Large intestine (tissue), 3 donors: Measurements from ENCODE around the gene CYP26B1. TPM values are rescaled to one million over a fixed set of nuclear protein-coding genes. Genes with fewer than 3 reads are reported as not detected.

ENCODE experiments used
- DNase-seq, 2 donors: peaks; one replicate each; pipeline versions ENCODE4 v3.0.0 to v3.0.0-alpha.2; 2013
- H3K27ac ChIP-seq: one replicate; pipeline ENCODE4 v1.5.1; 2013; ENCODE audit warnings: low read length
- H3K27me3 ChIP-seq: 2 replicates; pipeline ENCODE4 v1.6.1; 2013; ENCODE audit warnings: low read length; ENCODE audit not compliant: control insufficient read depth, insufficient read depth
- H3K36me3 ChIP-seq: 2 replicates; pipeline ENCODE4 v1.6.1; 2013; ENCODE audit warnings: low read length; ENCODE audit not compliant: control insufficient read depth, insufficient read depth
- H3K4me1 ChIP-seq: one replicate; pipeline ENCODE4 v1.6.1; 2013; ENCODE audit warnings: low read length; ENCODE audit not compliant: control insufficient read depth, insufficient read depth
- H3K4me3 ChIP-seq: one replicate; pipeline ENCODE4 v1.5.1; 2013; ENCODE audit warnings: low read length
- H3K9me3 ChIP-seq: one replicate; pipeline ENCODE4 v1.6.1; 2013; ENCODE audit warnings: mild to moderate bottlenecking, low read depth, low read length, moderate library complexity; ENCODE audit not compliant: control insufficient read depth
- whole genome bisulfite sequencing: methylation state at CpG from one replicate; pipeline ENCODE4 v1.1.5; 2013; ENCODE audit warnings: low lambda C conversion rate; ENCODE audit not compliant: insufficient coverage; 5-methylcytosine and 5-hydroxymethylcytosine counted together
- polyA plus RNA-seq: library from polyadenylated mRNA; unstranded; fragments of 120-200 nt; gene quantifications from one replicate; pipeline ENCODE4 v1.2.1, GENCODE V29; 2013

CYP26B1 gene
- polyA plus RNA-seq, 1 donor: 6.1 TPM

DNA sequence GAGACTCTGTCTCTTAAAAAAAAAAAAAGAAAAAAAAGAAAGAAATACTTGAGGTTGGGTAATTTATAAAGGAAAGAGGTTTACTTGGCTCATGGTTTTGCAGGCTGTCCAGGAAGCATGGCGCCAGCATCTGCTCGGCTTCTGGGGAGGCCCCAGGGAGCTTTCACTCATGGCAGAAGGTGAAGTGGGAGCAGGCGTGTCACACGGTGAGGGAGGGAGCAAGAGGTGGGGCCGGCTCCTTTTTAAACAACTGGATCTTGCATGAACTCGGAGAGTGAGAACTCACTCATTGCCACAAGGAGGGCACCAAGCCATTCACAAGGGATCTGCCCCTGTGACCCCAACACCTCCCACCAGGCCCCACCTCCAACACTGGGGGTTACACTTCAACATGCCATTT lies 30.6 kb downstream of the CYP26B1 start:
- no CpG with 5 or more reads among the region's 6 CpGs for WGBS
- no peak overlapping the region for H3K4me3 ChIP-seq
- H3K36me3 ChIP-seq: no peaks in the 10 kb centered on the region
- no peaks in the 10 kb centered on the region for H3K9me3 ChIP-seq
- no peaks in the 10 kb centered on the region for H3K4me1 ChIP-seq
- H3K27ac ChIP-seq: no peak overlapping the region
- no peak for DNase-seq
- peaks cover 6% of the 10 kb centered on the region for H3K27me3 ChIP-seq

DNA sequence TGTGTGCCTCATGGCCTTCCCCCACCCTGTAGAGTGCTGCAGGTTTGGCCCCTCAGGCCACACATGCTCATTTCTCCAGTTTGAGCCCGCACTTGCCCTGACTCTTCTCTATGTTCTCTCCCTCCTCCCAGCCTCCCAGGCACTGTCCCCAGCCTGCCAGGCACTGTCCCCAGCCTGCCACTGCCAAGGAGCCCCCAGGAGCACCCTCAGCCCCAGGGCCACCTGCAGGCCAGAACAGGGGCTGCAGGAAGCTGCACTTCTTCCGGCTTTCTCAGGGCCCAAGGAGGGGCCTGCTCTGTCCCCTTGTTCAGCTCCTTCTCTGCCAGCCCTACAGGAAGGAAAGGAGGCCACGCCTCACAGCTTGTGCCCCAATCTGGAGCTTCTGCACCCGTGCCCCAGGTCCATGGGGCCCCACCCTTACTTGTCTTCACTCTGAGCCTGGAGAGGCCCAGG lies 31.6 kb downstream of the CYP26B1 start:
- Histone ChIP-seq H3K36me3 (no peaks in the 10 kb centered on the region), H3K27ac (no peak overlapping the region), H3K4me3 (no peak overlapping the region), H3K4me1 (no peaks in the 10 kb centered on the region), H3K9me3 (no peaks in the 10 kb centered on the region), H3K27me3 (peaks cover 2% of the 10 kb centered on the region)
- no peak for DNase-seq
- no CpG with 5 or more reads among the region's 4 CpGs for WGBS

DNA sequence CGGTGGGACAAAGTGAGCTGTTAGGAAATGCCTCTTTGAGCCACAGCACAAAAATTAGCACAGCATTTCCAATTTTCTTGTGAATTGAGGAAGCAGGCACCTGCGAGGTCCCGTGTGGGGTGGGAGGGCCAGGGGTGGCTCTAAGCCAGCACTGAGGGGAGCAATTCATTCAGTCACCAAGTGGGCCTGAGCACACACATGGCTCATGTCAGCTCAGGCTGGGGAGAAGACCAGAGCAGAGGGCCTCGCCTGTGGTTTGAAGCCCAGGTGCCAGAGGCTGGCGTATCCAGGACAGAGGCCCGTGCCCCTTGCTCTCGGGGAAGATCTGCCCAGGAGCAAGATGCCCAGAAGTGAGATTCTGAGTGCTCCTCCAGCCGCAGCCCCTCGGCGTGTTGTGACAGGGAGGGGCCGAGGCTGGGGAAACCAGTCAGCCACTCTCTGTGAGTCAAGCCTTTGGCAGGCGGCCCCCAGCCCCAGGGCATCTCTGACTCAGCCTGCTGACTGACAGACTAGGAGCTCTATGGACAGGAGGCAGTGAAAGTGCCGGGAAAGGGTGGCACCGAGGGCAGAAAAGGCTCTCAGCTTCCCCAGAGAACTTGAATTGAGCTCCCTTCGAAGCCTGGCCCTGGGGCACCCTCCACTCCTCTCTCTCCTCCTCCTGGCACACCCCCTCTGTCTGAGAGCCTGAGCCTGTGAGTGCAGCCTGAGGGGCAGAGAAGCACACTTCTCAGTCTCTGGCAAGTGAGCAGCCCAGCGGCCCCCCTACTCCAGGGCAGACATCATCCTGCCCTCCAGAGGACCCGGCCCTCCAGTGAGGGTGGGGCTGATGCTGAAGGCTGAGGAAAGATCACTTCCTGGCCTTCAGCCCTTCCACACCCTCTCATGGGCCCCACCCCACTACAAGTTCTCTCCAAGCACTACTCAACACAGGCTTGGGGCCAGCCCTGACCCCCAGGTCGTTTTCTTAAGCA lies 32.3 kb downstream of the CYP26B1 start:
- no peaks in the 10 kb centered on the region for H3K4me1 ChIP-seq
- DNase-seq: no peak
- no peaks in the 10 kb centered on the region for H3K36me3 ChIP-seq
- H3K27ac ChIP-seq: no peak overlapping the region
- no peaks in the 10 kb centered on the region for H3K9me3 ChIP-seq
- H3K27me3 ChIP-seq: peaks cover 2% of the 10 kb centered on the region
- H3K4me3 ChIP-seq: no peak overlapping the region
- WGBS: no CpG with 5 or more reads among the region's 18 CpGs

DNA sequence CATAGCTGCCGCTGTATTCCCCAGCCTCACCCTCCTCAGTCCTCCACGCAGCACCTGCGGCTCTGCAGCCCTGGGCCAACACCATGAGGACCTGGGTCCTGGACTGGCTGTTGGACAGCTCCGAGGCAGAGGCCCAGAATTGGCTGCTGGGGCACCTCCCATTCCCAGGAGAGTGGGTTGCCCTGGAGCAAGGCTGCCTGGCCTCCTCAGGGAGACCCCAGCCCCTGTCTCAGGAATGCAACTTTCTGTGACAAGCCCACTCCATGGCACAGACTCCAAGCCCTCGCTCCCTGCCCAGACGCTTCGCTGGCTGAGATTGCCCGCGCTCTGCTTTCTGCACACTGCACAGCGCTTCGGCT lies 33.0 kb downstream of the CYP26B1 start:
- H3K9me3 ChIP-seq: no peaks in the 10 kb centered on the region
- no CpG with 5 or more reads among the region's 11 CpGs for WGBS
- no peak for DNase-seq

DNA sequence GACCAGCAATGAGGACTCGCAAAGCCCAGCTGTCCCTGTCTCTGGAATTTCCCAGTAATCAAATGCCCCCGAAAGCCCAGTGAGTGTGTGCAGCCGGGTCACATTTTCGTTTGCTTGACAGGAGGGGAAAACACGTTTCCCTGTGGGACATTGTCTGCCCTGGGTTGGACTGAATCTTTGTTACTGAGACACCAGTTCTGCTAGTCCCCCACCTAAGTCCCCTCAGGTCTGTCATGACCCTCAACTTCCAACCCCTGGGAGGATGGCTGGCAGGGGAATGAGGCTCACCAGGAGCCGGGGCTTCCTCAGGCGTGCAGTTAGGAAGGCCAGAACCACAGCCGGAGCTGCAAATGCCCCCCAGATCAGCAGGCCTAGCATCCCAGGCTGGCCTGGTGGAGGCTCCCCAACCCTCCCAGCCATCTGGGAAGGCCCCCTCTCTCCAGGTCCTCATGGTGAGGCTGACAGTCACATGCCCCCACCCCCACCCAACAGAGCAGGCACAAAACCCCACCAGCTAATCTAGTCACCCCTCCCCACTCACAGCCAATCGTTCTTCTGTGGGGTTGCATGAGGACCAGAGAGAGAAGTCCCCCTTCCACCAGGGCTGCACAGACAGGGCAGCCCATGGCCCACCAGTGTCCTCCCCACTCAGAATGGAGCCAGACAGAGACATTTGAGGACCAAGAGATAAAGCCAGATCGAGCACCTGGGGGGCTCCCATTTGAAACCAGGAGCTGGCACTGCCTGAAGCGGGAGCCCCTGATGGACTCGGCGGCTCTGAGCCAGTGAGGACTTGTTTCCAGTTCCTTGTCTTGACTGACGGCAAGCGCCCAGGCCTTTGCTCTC lies 33.6 kb downstream of the CYP26B1 start:
- no peak overlapping the region for H3K4me3 ChIP-seq
- DNase-seq: no peak
- H3K36me3 ChIP-seq: no peaks in the 10 kb centered on the region
- H3K4me1 ChIP-seq: no peaks in the 10 kb centered on the region
- no CpG with 5 or more reads among the region's 15 CpGs for WGBS
- no peak overlapping the region for H3K27ac ChIP-seq
- H3K27me3 ChIP-seq: peaks cover 6% of the 10 kb centered on the region
- no peaks in the 10 kb centered on the region for H3K9me3 ChIP-seq

More for the DNA sequence above, 33.0 kb downstream of the CYP26B1 start:
- peaks cover 2% of the 10 kb centered on the region for H3K27me3 ChIP-seq
- H3K36me3 ChIP-seq: no peaks in the 10 kb centered on the region
- H3K4me3 ChIP-seq: no peak overlapping the region
- H3K27ac ChIP-seq: no peak overlapping the region
- no peaks in the 10 kb centered on the region for H3K4me1 ChIP-seq

DNA sequence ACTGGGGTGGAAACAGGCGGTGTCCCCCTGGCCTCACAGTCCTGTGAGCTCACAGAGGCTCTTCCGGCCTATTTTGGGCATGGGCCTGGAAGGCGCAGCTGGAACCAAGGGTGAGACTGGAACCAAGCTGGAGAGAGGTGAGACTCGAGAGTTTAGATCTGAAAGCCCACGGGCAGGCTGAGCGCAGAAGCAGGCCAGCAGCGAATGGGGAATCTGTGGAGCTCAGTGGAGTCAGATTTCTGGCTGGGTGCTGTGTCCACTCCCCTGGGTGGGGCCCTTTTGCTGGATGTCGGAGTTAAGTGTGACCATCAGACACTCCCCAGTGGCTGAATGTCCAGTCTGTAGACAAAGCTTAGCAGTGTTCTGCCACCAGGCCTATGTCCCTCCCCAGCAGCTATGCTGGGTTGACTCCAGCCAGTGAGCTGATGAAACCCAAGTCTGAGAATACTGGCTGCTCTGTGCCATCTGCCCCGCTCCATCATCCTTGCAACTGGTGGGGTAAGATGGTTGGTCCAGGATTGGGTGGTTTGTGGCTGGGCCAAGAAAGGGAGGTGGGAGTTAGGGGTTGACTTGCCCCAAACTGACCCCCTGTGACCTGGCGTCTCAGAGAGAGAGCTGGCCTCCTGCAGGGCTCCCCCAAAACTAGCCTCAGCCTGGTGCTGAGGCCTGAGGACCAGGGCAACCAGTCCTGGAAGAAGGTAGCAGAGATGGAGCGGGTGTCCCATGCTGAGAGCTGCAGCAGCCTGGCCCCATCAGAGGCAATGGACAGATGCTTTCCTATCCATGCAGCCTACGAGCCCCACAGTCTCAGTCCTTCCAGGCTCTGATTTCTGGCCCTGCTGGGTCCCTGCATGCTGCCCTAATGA lies 34.4 kb downstream of the CYP26B1 start:
- no peak overlapping the region for H3K27ac ChIP-seq
- 100% methylated on average over 1 of the region's 12 CpGs for whole genome bisulfite sequencing
- no peaks in the 10 kb centered on the region for H3K4me1 ChIP-seq
- H3K36me3 ChIP-seq: no peaks in the 10 kb centered on the region
- no peak overlapping the region for H3K4me3 ChIP-seq
- H3K9me3 ChIP-seq: no peaks in the 10 kb centered on the region
- peaks cover 5% of the 10 kb centered on the region for H3K27me3 ChIP-seq
- no peak for DNase-seq

DNA sequence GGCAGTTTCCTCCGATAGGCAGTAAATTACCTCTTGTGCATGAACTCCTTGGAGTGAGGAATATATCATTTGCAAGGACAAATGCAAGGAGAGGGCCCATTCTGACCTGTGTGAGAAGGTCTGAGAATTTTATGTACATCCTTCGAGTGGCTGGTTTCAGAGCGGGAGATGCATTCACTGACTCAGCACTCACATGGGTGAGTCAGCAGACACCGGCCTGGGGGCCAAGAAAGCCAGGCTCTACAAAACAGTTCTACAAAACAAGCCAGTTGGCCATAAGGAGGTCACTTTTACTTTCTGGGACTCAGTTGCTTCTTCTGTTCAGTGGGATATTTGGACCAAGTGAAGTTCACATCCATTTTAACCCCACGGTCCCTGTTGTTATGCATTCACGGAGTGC lies 35.3 kb downstream of the CYP26B1 start:
- H3K36me3 ChIP-seq: no peaks in the 10 kb centered on the region
- H3K27me3 ChIP-seq: peaks cover 5% of the 10 kb centered on the region
- no peak overlapping the region for H3K27ac ChIP-seq
- DNase-seq: no peak
- no peaks in the 10 kb centered on the region for H3K4me1 ChIP-seq
- no peak overlapping the region for H3K4me3 ChIP-seq
- H3K9me3 ChIP-seq: no peaks in the 10 kb centered on the region
- no CpG with 5 or more reads among the region's 6 CpGs for whole genome bisulfite sequencing

DNA sequence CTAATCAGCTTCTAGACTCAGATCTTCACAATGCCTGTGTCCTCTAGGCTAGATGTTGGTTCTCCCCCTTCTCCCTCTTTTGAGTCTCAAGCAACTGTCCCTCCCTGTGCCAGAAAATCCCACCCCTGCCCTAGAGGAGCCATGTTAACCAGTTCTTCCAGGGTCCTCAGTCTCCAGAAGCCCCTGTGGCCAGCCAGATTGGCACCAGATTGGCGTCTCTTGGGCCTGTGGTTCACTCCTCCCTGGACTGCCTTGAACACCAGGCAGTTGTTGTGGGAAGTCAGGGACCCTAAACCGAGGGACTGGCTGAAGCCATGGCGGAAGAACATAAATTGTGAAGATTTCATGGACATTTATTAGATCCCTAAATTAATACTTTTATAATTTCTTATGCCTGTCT lies 36.6 kb downstream of the CYP26B1 start:
- H3K4me3 ChIP-seq: no peak overlapping the region
- no peaks in the 10 kb centered on the region for H3K4me1 ChIP-seq
- H3K27me3 ChIP-seq: peaks cover 7% of the 10 kb centered on the region
- WGBS: no CpG with 5 or more reads among the region's 3 CpGs
- H3K36me3 ChIP-seq: no peaks in the 10 kb centered on the region
- H3K27ac ChIP-seq: no peak overlapping the region
- no peaks in the 10 kb centered on the region for H3K9me3 ChIP-seq
- no peak for DNase-seq

DNA sequence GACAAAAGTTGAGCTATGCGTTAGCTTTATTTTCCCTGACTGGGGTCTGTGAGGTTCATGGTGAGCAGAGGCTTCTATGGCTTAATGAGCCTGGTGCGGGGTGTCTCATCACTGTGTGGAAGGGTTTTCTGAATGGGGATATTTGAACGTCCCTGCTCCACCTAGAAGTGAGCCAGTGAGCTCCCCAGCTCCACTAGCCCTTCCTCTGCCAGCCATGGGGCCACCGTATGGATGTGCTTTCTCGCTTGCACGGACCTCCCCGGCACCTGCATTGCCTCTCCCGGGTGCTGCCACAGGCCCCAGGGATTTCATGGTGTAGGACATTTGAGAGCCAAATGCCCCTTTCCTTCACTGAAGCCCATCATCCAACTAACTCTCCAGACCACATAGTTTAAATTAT lies 37.8 kb downstream of the CYP26B1 start:
- no peaks in the 10 kb centered on the region for H3K36me3 ChIP-seq
- H3K27ac ChIP-seq: no peak overlapping the region
- no peak overlapping the region for H3K4me3 ChIP-seq
- H3K4me1 ChIP-seq: no peaks in the 10 kb centered on the region
- DNase-seq: no peak
- no CpG with 5 or more reads among the region's 8 CpGs for WGBS
- no peaks in the 10 kb centered on the region for H3K9me3 ChIP-seq
- peaks cover 7% of the 10 kb centered on the region for H3K27me3 ChIP-seq

DNA sequence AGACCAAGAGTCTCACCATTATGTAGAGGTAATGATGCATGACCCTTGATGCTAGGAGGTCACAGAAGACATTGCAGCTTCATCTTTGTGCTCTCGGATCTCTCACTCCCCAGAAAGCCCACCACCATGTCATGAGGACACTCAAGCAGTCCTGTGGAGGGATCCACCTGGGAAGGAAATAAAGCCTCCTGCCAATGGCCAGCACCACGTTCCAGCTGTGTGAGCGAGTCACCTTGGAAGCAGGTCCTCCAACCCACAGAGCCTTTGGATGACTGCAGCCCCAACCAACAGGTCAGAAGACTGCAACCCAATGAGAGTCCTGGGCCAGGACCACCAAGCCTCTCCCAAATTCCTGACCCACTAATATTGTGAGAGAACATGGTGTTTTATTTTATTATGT lies 38.4 kb downstream of the CYP26B1 start:
- no peak for DNase-seq
- Histone ChIP-seq H3K4me1 (no peaks in the 10 kb centered on the region), H3K9me3 (no peaks in the 10 kb centered on the region), H3K27ac (no peak overlapping the region), H3K27me3 (peaks cover 7% of the 10 kb centered on the region), H3K36me3 (no peaks in the 10 kb centered on the region), H3K4me3 (no peak overlapping the region)
- WGBS: no CpG with 5 or more reads among the region's 3 CpGs
